CD4-positive, alpha-beta T cell treated with Interleukin-6 for 4 hours (primary cell): ENCODE data around the gene RBBP9.
"Not testable (repeated sequence)": the region's sequence is repeated elsewhere in the genome, so short reads cannot be mapped to it uniquely, and the experiment has no call there.

ENCODE experiments used
- DNase-seq: peaks from one replicate; pipeline ENCODE4 v3.0.0-alpha.2; 2020; ENCODE audit warnings: mixed read lengths

RBBP9 gene

DNA sequence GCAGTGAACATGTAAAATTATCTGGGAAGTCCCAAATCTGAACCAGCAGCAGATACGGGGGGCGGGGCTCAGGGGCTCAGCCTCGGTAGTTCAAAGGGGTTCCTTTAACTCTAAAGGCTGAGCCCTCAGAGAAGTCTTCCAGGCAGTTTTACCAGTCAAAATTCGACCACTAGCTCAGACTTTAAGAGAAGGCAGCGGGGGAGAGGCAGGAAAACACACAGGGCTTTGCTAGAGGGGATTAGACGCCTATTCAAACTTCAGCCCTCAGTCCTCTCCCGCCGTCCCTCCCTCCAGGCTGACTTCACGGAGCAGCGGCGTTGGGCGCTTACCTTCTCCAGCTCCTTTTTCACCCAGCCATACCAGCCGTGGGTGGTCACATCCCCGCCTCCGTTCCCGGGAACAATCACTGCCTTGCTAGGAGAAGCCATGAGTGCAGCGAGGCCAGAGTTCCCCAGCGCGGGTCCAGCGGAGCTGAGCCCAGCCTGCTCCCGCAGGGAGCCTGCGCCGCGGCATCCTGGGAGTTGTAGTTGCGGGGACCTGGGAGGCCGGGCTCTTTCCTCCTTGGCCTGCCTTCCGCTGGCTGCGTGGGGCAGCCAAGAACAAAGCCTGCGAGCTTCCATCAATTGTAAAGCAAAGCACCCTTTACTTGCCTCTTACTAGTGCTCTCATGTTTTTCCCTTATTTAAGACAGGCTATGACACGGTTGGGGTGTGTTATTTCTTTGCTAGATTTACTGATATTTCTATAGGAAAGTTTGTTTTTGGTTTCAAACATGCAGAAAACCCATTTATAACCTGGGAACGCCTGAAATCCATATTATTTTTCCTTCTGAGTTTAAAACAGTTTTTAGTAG, at the start of gene RBBP9:
RBBP9 (minus strand) TSS at position 486 of the 853 bp plus-strand sequence; CDS start at position 428, 58 bp downstream.
- peak; percentile 83 for DNase-seq

DNA sequence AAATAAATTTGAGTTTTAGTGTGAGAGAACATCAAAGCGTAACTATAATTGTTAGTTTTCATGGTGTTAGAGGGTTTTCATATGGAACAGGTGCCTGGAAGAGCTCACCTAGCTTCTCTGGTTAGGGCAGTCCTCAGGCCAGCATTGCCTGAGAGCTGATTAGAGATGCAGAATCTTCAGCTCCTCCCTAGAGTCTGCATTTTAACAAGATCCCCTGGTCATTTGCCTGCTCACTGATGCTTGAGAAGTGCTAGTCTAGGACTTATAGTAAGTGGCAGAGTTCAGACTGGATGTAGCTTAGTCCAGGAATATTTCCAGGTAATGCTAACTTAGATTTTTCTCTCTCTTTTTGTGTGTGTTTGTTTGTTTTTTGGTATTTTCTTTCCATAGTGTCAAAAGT, 48.5 kb upstream of the RBBP9 start:
- no peak for DNase-seq

DNA sequence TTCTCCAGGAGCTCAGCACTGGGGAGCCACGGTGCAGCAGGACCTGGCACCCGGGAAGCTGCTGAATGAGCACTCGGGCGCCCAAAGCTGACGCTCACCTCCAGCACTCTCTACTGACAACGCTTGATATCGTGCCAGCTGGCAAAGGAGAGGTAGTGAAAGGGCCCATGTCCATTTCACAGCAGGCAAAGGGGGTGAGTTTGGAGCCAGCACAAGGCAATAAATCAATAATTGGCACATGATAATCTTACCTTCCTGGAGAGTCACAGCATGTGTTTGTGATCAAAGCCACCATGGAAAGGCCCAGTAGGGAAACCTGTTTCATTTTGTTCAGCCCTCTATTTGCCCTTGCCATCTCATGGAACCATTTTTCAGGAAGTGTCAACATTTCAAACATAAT, 46.9 kb upstream of the RBBP9 start:
- DNase-seq, result no peak

DNA sequence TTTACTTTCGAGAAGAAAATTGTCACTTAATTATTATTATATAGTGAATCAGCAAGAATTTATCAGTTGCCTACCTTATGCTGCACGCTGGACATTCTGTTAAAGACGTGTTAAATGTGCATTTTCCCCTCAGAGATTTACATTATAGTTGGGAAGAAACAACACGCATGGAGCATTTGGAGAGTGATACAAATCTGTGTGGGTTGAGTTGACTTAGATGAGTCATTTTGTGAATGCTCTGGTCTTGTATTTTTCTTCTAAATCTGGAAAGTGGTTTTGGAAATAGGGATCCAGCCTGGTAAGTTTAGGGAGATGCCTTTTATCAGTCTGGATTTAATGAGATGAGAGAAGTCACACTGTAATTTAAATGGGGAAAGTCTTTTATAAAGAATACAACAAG, 46.2 kb upstream of the RBBP9 start:
- DNase-seq, result no peak

- no peak for DNase-seq
Measured at GRCh38 chr20:18541741-18542140, 44.7 kb upstream of the RBBP9 start.

GRCh38 chr20:18537651-18538050, 40.6 kb upstream of the RBBP9 start:
- no peak for DNase-seq

GRCh38 chr20:18533978-18534644, 37.1 kb upstream of the RBBP9 start:
- DNase-seq, result no peak

GRCh38 chr20:18533491-18533890, 36.5 kb upstream of the RBBP9 start:
- DNase-seq, result no peak

GRCh38 chr20:18532626-18533025, 35.6 kb upstream of the RBBP9 start:
- no peak for DNase-seq

DNA sequence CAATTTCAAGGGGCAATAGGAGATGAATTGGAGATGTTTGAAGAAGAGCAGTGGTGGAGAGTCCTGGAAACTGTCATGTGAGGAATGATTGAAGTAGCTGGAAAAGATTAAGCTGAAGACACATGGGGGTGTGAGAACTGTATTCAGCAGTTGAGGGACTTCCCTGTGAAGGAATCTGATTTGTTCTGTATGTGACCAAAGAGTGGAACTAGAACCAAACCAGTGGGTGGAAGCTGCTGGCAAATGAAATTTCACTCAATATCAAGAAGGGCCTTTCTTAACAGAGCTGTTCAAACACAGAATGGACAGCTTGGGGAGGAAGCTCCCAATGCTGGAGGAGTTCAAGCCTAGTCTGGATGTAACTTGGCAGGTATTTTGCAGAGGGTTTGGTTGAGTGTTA, 32.0 kb upstream of the RBBP9 start:
- no peak for DNase-seq

- no peak for DNase-seq
Measured at GRCh38 chr20:18527836-18528235, 30.8 kb upstream of the RBBP9 start.

DNA sequence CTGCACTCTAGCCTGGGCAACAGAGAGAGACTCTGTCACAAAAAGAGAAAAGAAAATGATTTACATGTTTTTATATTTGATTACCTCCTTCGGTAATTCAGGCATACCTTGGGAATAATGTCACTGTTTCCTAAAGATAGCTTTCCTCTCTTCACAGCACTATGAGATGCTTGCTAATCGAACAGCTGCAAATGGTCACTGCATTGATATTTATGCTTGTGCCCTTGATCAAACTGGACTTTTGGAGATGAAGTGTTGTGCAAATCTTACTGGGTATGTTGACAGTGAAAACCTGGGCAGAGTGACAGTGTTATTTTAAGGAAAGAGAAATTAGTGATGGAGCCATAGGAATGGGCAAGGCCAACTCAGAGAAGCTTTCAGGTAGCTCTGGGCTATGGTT, 30.3 kb upstream of the RBBP9 start:
- DNase-seq, result no peak

- not testable (repeated sequence) for DNase-seq
Measured at GRCh38 chr20:18526761-18527160, 29.7 kb upstream of the RBBP9 start.

- DNase-seq, result no peak
Measured at GRCh38 chr20:18524646-18525045, 27.6 kb upstream of the RBBP9 start.

DNA sequence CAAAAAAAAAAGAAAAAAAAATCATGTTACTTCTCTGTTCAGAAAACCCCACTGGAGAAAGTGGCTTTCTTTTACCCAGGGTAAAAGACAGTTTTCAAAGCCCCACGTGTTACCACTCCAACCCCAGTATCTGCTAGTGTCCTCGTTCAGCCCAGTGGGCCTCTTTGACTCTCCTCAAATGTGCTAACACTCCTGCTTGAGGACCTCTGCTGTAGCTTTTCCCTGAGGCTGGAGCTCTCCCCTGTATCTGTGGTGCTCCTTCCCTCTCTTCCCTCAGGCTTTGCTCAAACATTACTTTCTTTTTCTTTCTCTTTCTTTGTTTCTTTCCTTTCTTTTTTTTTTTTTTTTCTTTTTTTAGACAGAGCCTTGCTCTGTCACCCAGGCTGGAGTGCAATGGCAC, 26.0 kb upstream of the RBBP9 start:
- no peak for DNase-seq

GRCh38 chr20:18522066-18522465, 25.0 kb upstream of the RBBP9 start:
- DNase-seq, result not testable (repeated sequence)

DNA sequence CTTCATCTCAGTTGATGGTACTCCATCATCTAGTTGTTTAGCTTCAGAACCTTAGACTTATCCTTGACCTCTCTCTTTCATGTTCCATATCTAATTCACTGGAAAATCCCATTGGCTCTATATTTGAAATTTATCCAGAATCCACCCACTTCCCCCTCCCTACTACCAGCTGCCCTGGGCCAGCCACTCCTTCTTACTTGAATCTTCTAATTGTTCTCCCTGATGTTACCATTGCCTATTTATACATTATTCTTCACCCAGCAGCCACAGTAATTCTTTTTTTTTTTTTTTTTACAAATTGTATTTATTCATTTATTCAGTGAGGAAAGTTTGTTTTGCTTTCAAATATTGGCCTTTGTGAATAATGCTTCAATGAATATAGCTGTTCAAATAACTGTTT, 18.9 kb upstream of the RBBP9 start:
- no peak for DNase-seq

DNA sequence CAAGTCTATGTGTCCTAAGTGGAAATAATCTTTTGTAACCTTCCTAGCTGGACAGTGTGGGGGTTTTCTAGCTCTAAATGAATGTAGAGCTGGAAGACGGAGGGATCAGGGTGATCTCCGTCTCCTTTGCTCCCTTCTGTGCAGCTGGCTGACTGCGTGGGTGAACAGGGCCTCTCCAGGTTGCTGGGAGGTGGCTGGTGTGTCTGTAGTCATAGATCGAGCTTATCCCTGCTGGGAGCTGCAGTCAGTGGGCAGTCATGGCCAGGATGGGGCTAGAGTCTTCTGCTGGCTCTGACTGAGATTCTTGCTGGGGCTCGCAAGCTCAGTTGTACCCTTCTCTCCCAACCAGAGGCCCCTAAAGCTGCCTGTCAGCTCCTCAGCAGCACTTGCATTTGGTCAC, 17.1 kb upstream of the RBBP9 start:
- DNase-seq, result no peak

DNA sequence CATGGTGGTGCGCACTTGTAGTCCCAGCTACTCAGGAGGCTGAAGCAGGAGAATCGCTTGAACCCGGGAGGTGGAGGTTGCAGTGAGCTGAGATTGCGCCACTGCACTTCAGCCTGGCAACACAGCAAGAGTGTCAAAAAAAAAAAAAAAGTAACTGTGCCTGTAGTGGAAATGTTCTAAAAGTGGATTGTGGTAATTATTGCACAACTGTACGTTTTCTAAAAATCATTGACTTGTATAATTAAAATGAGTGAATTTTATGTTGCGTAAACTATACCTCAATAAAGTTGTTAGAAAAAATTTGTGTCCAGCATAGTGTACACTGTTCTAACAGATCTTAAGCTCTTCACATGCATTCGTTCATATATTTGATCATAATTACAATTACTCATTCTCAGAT, 16.2 kb upstream of the RBBP9 start:
- DNase-seq, result no peak

- no peak for DNase-seq
Measured at GRCh38 chr20:18511571-18511970, 14.5 kb upstream of the RBBP9 start.

DNA sequence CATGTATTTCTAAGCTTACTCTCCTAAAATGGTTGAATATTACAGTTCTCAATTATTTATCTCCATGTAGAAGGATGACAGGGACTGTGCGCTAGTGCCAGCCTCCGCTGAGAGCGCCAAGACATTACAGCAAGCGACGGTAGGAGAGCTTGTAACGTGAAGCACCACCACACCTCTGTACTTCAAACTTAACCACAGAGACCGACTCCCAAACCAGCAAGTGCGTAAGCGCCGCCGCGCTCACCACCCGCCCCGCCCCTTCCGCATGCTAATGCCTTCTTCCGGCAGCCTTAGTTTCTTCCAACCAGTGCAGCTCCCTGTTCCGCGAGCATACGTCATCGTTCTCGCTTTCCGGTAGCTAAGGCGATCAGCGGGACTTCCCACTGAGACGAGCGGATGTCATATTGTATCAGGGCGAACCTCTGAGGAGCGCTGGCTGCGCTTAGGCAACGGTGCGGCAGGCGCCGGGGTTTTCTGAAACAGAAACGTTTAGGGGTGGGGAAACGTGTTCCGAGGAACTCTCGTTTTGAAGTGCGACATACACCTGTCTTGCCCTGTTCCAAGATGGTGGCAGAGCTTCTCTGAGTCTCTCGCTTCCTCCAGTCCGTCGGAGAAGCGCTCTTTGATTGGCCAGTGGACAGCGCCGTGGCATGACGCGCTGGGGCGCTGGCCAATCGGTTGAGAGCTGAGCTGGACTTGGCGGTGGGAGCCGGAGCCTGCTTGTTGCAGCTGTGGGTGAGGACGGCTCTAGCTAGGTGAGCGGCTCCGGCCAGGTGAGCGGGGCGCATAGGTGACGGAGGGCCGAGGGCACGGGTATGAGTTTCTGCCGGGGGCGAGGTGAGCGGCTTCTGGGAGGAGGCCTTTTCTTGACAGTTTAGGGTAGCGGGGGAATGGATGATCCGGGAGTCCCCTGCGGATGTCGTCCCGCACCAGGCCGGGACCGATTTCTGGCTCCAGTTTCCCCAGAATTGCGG, 10.5 kb upstream of the RBBP9 start, which contains the start of gene SEC23B:
SEC23B (plus strand) TSS at position 723 of the 974 bp plus-strand sequence. CDS start 2,896 bp downstream, outside the sequence.
- peak; percentile 98 for DNase-seq

- DNase-seq, result peak; percentile 12
Measured at GRCh38 chr20:18506744-18507143, 9.7 kb upstream of the RBBP9 start.

DNA sequence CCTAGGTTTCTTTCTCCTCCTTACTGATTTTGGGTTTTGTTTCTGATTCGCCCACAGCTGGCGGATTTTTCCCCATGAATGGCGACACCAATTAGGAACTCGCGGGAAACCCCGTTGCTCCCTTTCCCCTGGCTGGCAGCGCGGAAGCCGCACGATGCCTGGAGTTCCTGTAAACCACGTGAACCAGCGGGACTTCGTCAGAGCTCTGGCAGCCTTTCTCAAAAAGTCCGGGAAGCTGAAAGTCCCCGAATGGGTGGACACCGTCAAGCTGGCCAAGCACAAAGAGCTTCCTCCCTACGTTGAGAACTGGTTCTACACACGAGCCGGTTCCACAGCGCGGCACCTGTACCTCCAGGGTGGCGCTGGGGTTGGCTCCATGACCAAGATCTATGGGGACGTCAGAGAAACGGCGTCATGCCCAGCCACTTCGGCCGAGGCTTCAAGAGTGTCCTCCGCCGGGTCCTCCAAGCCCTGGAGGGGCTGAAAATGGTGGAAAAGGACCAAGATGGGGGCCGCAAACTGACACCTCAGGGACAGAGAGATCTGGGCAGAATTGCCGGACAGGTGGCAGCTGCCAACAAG, 7.5 kb upstream of the RBBP9 start:
- DNase-seq, result no peak
